Natural killer cell (primary cell): ENCODE measurements around the gene TBC1D7. TPM values are rescaled to one million over a fixed set of nuclear protein-coding genes. Genes with fewer than 3 reads are reported as not detected.
A peak's percentile ranks its signal among the peaks of the same experiment; 100 is the strongest.

ENCODE experiments used
- ATAC-seq, 3 donors: fragments of 150-1000 bp in 2 of 3; fragments of 200-7000 bp in 1 of 3; cut with Tn5 transposase; 1 replicate in 1 of 3; 2 replicates in 2 of 3; pipeline ENCODE4 v1.10.0; 2021; ENCODE audit warnings: mild to moderate bottlenecking in 2 of 3, moderate library complexity in 2 of 3
- DNase-seq, 2 donors: peaks; one replicate each; pipeline versions ENCODE4 v3.0.0 to v3.0.0-alpha.2; 2013 to 2021; ENCODE audit warnings: mixed read lengths in 1 of 2
- H3K27ac ChIP-seq: one replicate; pipeline ENCODE4 v1.5.1; 2013; ENCODE audit warnings: mild to moderate bottlenecking, low read length
- H3K27me3 ChIP-seq: one replicate; pipeline ENCODE4 v1.6.1; 2013; ENCODE audit warnings: low read length; ENCODE audit not compliant: control insufficient read depth, insufficient read depth
- H3K36me3 ChIP-seq: one replicate; pipeline ENCODE4 v1.6.1; 2013; ENCODE audit warnings: low read length; ENCODE audit not compliant: control insufficient read depth, insufficient read depth
- H3K4me1 ChIP-seq: one replicate; pipeline ENCODE4 v1.6.1; 2013; ENCODE audit warnings: low read length; ENCODE audit not compliant: control insufficient read depth, insufficient read depth
- H3K4me3 ChIP-seq: one replicate; pipeline ENCODE4 v1.5.1; 2013; ENCODE audit warnings: low read length
- H3K9me3 ChIP-seq: one replicate; pipeline ENCODE4 v1.6.1; 2013; ENCODE audit warnings: low read length; ENCODE audit not compliant: control insufficient read depth, insufficient read depth
- H3K27ac Mint-ChIP-seq, 2 donors: one replicate each; pipeline ENCODE4 v1.8.0; 2022; ENCODE audit warnings: mild to moderate bottlenecking in 2 of 2, mixed read lengths in 2 of 2, moderate library complexity in 1 of 2
- H3K27me3 Mint-ChIP-seq, 2 donors: one replicate each; pipeline ENCODE4 v1.8.0; 2022; ENCODE audit warnings: low read depth in 2 of 2, mixed read lengths in 2 of 2
- H3K36me3 Mint-ChIP-seq: one replicate; pipeline ENCODE4 v1.8.0; 2022; ENCODE audit warnings: mixed read lengths
- H3K4me1 Mint-ChIP-seq, 2 donors: one replicate each; pipeline ENCODE4 v1.8.0; 2022; ENCODE audit warnings: mixed read lengths in 2 of 2
- H3K4me3 Mint-ChIP-seq: one replicate; pipeline ENCODE4 v1.8.0; 2022; ENCODE audit warnings: mild to moderate bottlenecking, moderate library complexity, mixed read lengths
- H3K9me3 Mint-ChIP-seq, 2 donors: one replicate each; pipeline ENCODE4 v1.8.0; 2022; ENCODE audit warnings: mixed read lengths in 2 of 2
- CTCF ChIP-seq: fragments of 200-600 bp; IDR thresholded peaks from one replicate; pipeline ENCODE4 v1.8.0; 2022; ENCODE audit warnings: antibody characterized with exemption
- WGBS: methylation state at CpG from one replicate; pipeline ENCODE4 v1.1.7; 2013; ENCODE audit warnings: missing lambda C conversion rate; ENCODE audit not compliant: insufficient coverage; 5-methylcytosine and 5-hydroxymethylcytosine counted together
- intact Hi-C: fragments of 100-400 bp; cut with micrococcal nuclease; formaldehyde crosslinking; loops from one replicate; pipeline ENCODE4 v1.14.2; 2022
- total RNA-seq, 4 donors: library from RNA; stranded (reverse); fragments of 120-200 nt in 1 of 4; gene quantifications; one replicate each; pipeline versions ENCODE4 v1.2.3 to v1.2.4, GENCODE V29; 2013 to 2022

The TBC1D7 gene
- total RNA-seq, 3 donors from 2014 or later (not counting 1 experiment from before 2014, with no cell fraction given), result 20.1 to 29.7 (median 24.3) TPM

DNA sequence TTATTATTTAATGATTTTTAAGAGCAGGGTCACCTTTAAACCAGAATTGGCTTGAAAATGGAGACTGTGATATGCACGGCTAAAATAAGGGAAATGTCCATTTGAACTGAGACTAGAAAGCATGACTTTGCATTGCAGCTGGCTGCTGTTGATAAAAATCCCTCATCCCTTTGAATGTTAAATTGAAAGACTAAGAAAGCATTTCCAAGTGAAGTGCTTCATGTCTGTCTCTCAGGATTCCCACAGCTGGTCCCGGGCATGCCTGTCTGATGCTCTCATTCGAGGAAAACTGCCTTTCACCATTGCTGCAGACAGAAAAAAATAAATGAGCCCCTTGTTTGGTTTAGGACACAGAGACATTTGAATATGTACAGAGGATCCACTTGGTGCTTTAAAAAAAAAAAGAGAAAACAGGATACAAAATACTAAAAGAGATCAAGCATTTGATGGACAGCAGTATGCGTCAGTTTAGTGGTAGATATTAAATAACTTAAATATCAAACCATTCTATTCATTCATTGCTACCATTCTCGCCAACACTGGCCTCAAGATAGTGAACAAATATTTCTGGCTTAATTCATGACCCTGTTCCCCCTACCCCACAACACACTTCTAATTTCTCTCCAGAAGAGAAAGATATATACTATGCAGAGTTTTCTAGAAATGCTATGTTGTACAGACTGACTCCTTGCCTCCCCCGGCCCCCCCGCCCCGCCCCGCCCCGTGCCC, 55.0 kb downstream of the TBC1D7 start:
- Histone ChIP-seq H3K36me3 (no peaks in the 10 kb centered on the region), H3K4me1 (peaks cover 36% of the 10 kb centered on the region), H3K9me3 (no peaks in the 10 kb centered on the region), H3K4me3 (peak overlapping the region; percentile 40), H3K27ac (peak overlapping the region; percentile 72), H3K27me3 (no peaks in the 10 kb centered on the region)
- H3K4me1 Mint-ChIP-seq, result peaks cover 16 to 34% of the 10 kb centered on the region in 2 donors
- 18% methylated on average over 6 of the region's 10 CpGs for WGBS
- peak overlapping the region; percentile 23 to 86 for H3K27ac Mint-ChIP-seq
- TF ChIP-seq CTCF, result no peak
- ATAC-seq (peak in 1 of 3 donors; percentile 3), DNase-seq (no peak)
- intact Hi-C loops, result no loop called here
- H3K36me3 Mint-ChIP-seq, result no peaks in the 10 kb centered on the region
- peak overlapping the region; percentile 66 for H3K4me3 Mint-ChIP-seq
- no peaks in the 10 kb centered on the region for H3K9me3 Mint-ChIP-seq
- H3K27me3 Mint-ChIP-seq, result peaks cover 7 to 8% of the 10 kb centered on the region in 2 donors

GRCh38 chr6:13272131-13273046, 55.9 kb downstream of the TBC1D7 start:
- peaks cover 7 to 8% of the 10 kb centered on the region in 2 donors for H3K27me3 Mint-ChIP-seq
- Histone ChIP-seq H3K27me3 (no peaks in the 10 kb centered on the region), H3K4me1 (peaks cover 28% of the 10 kb centered on the region), H3K27ac (peak overlapping the region; percentile 72), H3K4me3 (peak overlapping the region; percentile 40), H3K9me3 (no peaks in the 10 kb centered on the region), H3K36me3 (no peaks in the 10 kb centered on the region)
- peak overlapping the region in 1 of 2 donors; percentile 81 for H3K27ac Mint-ChIP-seq
- TF ChIP-seq CTCF, result no peak
- H3K4me1 Mint-ChIP-seq, result peaks cover 16 to 29% of the 10 kb centered on the region in 2 donors
- peak in 1 of 3 donors; percentile 54 for ATAC-seq
- intact Hi-C loops, result no loop called here
- DNase-seq, result peak in 1 of 2 donors; percentile 15
- peak overlapping the region; percentile 28 for H3K4me3 Mint-ChIP-seq
- H3K9me3 Mint-ChIP-seq, result no peaks in the 10 kb centered on the region
- no peaks in the 10 kb centered on the region for H3K36me3 Mint-ChIP-seq
- WGBS, result 63% methylated on average over 24 of the region's 24 CpGs

GRCh38 chr6:13268913-13269518, 59.3 kb downstream of the TBC1D7 start:
- Histone ChIP-seq H3K27ac (no peak overlapping the region), H3K36me3 (no peaks in the 10 kb centered on the region), H3K27me3 (no peaks in the 10 kb centered on the region), H3K4me1 (peaks cover 13% of the 10 kb centered on the region), H3K4me3 (no peak overlapping the region), H3K9me3 (no peaks in the 10 kb centered on the region)
- Mint-ChIP-seq H3K9me3 (no peaks in the 10 kb centered on the region), H3K27me3 (peaks cover 8 to 10% of the 10 kb centered on the region in 2 donors), H3K4me3 (no peak overlapping the region), H3K27ac (no peak overlapping the region), H3K36me3 (no peaks in the 10 kb centered on the region), H3K4me1 (peaks cover 10 to 16% of the 10 kb centered on the region in 2 donors)
- intact Hi-C loops, result no loop called here
- DNase-seq, result no peak
- ATAC-seq, result no peak
- TF ChIP-seq CTCF, result no peak
- 81% methylated on average over 7 of the region's 8 CpGs for WGBS
